WTC11 (cell line): Measurements from ENCODE around the gene HRH3.

ENCODE experiments used
- TF ChIP-seq, protein P1 (sequence below): sonication (generic); formaldehyde crosslinking; IDR thresholded peaks from 2 replicates; pipeline ENCODE4 v1.8.1; 2023; ENCODE audit warnings: mild to moderate bottlenecking, missing genetic modification reagents
- TF ChIP-seq, protein P2 (sequence below): fragments of 200-600 bp; IDR thresholded peaks from 2 replicates; pipeline ENCODE4 v1.8.0; 2022; ENCODE audit warnings: antibody characterized with exemption

DNA sequence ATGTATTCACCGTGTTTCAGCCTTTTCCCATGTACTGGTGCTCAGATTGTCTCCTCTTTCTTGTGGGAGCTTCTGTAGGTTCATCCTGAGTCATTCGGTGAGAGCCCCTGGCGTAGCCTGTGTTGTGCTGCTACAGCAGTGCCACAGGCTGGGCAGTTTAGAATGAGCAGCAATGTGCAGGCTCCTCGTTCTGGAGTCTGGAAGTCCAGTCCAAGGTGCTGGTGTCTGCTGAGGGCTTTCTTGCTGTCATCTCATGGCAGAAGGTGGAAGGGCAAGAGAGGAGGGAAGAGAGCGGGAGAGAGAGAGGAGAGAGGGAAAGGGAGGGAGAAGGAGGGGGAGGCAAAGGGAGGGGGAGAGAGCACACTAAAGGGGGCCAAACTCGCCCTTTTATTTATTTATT lies 33.3 kb upstream of the HRH3 start:
- TF ChIP-seq, protein P1, sequence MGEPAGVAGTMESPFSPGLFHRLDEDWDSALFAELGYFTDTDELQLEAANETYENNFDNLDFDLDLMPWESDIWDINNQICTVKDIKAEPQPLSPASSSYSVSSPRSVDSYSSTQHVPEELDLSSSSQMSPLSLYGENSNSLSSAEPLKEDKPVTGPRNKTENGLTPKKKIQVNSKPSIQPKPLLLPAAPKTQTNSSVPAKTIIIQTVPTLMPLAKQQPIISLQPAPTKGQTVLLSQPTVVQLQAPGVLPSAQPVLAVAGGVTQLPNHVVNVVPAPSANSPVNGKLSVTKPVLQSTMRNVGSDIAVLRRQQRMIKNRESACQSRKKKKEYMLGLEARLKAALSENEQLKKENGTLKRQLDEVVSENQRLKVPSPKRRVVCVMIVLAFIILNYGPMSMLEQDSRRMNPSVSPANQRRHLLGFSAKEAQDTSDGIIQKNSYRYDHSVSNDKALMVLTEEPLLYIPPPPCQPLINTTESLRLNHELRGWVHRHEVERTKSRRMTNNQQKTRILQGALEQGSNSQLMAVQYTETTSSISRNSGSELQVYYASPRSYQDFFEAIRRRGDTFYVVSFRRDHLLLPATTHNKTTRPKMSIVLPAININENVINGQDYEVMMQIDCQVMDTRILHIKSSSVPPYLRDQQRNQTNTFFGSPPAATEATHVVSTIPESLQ (CRISPR knock-in tag): no peak
- TF ChIP-seq, protein P2, sequence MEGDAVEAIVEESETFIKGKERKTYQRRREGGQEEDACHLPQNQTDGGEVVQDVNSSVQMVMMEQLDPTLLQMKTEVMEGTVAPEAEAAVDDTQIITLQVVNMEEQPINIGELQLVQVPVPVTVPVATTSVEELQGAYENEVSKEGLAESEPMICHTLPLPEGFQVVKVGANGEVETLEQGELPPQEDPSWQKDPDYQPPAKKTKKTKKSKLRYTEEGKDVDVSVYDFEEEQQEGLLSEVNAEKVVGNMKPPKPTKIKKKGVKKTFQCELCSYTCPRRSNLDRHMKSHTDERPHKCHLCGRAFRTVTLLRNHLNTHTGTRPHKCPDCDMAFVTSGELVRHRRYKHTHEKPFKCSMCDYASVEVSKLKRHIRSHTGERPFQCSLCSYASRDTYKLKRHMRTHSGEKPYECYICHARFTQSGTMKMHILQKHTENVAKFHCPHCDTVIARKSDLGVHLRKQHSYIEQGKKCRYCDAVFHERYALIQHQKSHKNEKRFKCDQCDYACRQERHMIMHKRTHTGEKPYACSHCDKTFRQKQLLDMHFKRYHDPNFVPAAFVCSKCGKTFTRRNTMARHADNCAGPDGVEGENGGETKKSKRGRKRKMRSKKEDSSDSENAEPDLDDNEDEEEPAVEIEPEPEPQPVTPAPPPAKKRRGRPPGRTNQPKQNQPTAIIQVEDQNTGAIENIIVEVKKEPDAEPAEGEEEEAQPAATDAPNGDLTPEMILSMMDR: no peak
